ENCODE measurements around the gene BMPR1B.

GRCh38 chr4:95204267-95204844 lies 446.6 kb downstream of the BMPR1B start:
- TF ChIP-seq CTCF (IDR thresholded peaks at IDR 0.05; ENCODE audit: low read length), result no peak
- TF ChIP-seq EZH2 (optimal IDR thresholded peaks at IDR 0.05; ENCODE audit: low read depth, low read length), result no peak

All from MM.1S (cell line).